Choroid plexus epithelial cell (primary cell): ENCODE data around the gene KDSR.

ENCODE experiments used
- DNase-seq: peaks from one replicate; pipeline ENCODE4 v3.0.0-alpha.2; 2010; ENCODE audit warnings: low read depth
- H3K4me3 ChIP-seq: 2 replicates; pipeline ENCODE4 v1.5.1; 2011; ENCODE audit warnings: low read depth, mild to moderate bottlenecking, control low read depth, low read length, moderate library complexity
- CTCF ChIP-seq: conservative IDR thresholded peaks from 2 replicates; pipeline ENCODE4 v1.5.1; 2011; ENCODE audit warnings: low read depth, mild to moderate bottlenecking, control low read depth, inconsistent platforms, low read length, moderate library complexity

The KDSR gene

GRCh38 chr18:63299837-63300745 lies 66.9 kb downstream of the KDSR start:
- DNase-seq = peak; percentile 26
- H3K4me3 ChIP-seq = no peak overlapping the region

GRCh38 chr18:63298400-63299365 lies 68.3 kb downstream of the KDSR start:
- H3K4me3 ChIP-seq = no peak overlapping the region
- TF ChIP-seq CTCF = no peak
- no peak for DNase-seq

More at GRCh38 chr18:63299837-63300745, 66.9 kb downstream of the KDSR start:
- no peak for TF ChIP-seq CTCF

- no peak for TF ChIP-seq CTCF
- H3K4me3 ChIP-seq = no peak overlapping the region
- no peak for DNase-seq
These were observed 69.2 kb downstream of the KDSR start for GRCh38 chr18:63297687-63298399.

GRCh38 chr18:63293935-63294334 lies 73.1 kb downstream of the KDSR start:
- DNase-seq = no peak
- H3K4me3 ChIP-seq = no peak overlapping the region
- TF ChIP-seq CTCF = no peak

- no peak overlapping the region for H3K4me3 ChIP-seq
- no peak for DNase-seq
- no peak for TF ChIP-seq CTCF
These were observed 73.9 kb downstream of the KDSR start for GRCh38 chr18:63292831-63293683.

GRCh38 chr18:63291278-63291677 lies 75.7 kb downstream of the KDSR start:
- no peak overlapping the region for H3K4me3 ChIP-seq
- no peak for TF ChIP-seq CTCF

More at GRCh38 chr18:63291278-63291677, 75.7 kb downstream of the KDSR start:
- DNase-seq = no peak
